Gastroesophageal sphincter (tissue), 4 donors: ENCODE results near the gene NTMT1. TPM values are rescaled to one million over a fixed set of nuclear protein-coding genes. Genes with fewer than 3 reads are reported as not detected.

Source experiments
- ATAC-seq: fragments of 150-250 bp; one replicate; pipeline ENCODE4 v1.9.1; 2016; ENCODE audit warnings: mild to moderate bottlenecking, moderate library complexity
- H3K27ac ChIP-seq, 4 donors: fragments of 200-600 bp; sonication (generic) in 3 of 4; 1 replicate in 3 of 4; 2 replicates in 1 of 4; pipeline ENCODE4 v1.5.1; 2016 to 2019
- H3K27me3 ChIP-seq: fragments of 200-600 bp; sonication (generic); one replicate; pipeline ENCODE4 v1.5.1; 2019
- H3K36me3 ChIP-seq, 2 donors: fragments of 200-600 bp; sonication (generic); one replicate each; pipeline ENCODE4 v1.5.1; 2019; ENCODE audit warnings: control low read depth in 1 of 2
- H3K4me1 ChIP-seq, 3 donors: fragments of 200-600 bp; sonication (generic); 1 replicate in 2 of 3; 2 replicates in 1 of 3; pipeline ENCODE4 v1.5.1; 2016 to 2019; ENCODE audit warnings: control low read depth in 2 of 3
- H3K4me3 ChIP-seq, 2 donors: fragments of 200-600 bp; sonication (generic); one replicate each; pipeline ENCODE4 v1.5.1; 2019; ENCODE audit warnings: mild to moderate bottlenecking in 1 of 2, moderate library complexity in 1 of 2
- H3K9me3 ChIP-seq, 3 donors: fragments of 200-600 bp; sonication (generic); one replicate each; pipeline ENCODE4 v1.5.1; 2017 to 2019; ENCODE audit warnings: control low read depth in 2 of 3
- EP300 ChIP-seq: sonication (generic); formaldehyde crosslinking; IDR thresholded peaks from one replicate; pipeline ENCODE4 v1.6.1; 2017; ENCODE audit warnings: antibody characterized with exemption, mild to moderate bottlenecking
- POLR2A ChIP-seq, 2 donors: fragments of 450-650 bp; IDR thresholded peaks; one replicate each; pipeline ENCODE4 v1.6.1; 2017; ENCODE audit warnings: antibody characterized with exemption in 2 of 2, mild to moderate bottlenecking in 2 of 2, moderate library complexity in 1 of 2
- POLR2AphosphoS5 ChIP-seq: sonication (generic); formaldehyde crosslinking; IDR thresholded peaks from one replicate; pipeline ENCODE4 v1.6.1; 2017; ENCODE audit warnings: antibody characterized with exemption
- WGBS, 2 donors: methylation state at CpG; one replicate each; pipeline ENCODE4 v1.1.5; 2018; ENCODE audit warnings: low coverage in 1 of 2; 5-methylcytosine and 5-hydroxymethylcytosine counted together
- total RNA-seq, 4 donors: library from RNA; depleted of rRNA; stranded (reverse); fragments of >200 nt; gene quantifications; one replicate each; pipeline ENCODE4 v1.1.0, GENCODE V29; 2016
- TF ChIP-seq, protein P1 (sequence below), 4 experiments: fragments of 200-600 bp in 2 of 4; fragments of 450-650 bp in 2 of 4; sonication (generic) in 1 of 4; IDR thresholded peaks; one replicate each; pipeline ENCODE4 v1.5.1; 2017 to 2019; ENCODE audit warnings: antibody characterized with exemption in 4 of 4, mild to moderate bottlenecking in 2 of 4, moderate library complexity in 2 of 4

Gene NTMT1
- total RNA-seq, 4 donors from 2014 or later: 12.8 to 24.0 (median 21.8) TPM

DNA sequence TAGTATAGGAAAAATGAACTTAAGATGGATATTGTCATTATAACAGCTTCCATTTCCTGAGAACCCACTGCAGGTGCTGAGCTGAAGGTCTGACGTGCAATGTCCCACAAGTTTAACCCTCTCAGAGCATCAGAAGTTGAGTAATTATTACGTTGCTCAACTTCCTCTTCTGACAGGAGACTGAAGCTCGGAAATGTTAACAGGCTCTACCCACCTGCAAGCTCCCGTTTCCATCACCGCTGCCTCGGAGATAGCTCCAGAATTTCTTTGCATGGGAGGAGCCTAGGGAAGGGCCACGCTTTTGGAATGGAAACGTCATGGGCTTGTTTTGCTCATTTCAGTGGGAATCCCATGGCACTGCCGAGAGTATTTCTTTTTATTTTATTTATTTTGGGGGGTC, 1.0 kb upstream of the NTMT1 start:
- Histone ChIP-seq H3K27ac (peak overlapping the region in 2 of 4 donors; percentile 88 to 93), H3K27me3 (peaks cover 5% of the 10 kb centered on the region), H3K4me1 (peaks cover 0 to 69% (median 27%) of the 10 kb centered on the region in 3 donors), H3K4me3 (no peak overlapping the region), H3K9me3 (no peaks in the 10 kb centered on the region), H3K36me3 (no peaks in the 10 kb centered on the region)
- no peak for ATAC-seq
- WGBS, 2 donors: 40 to 43% methylated on average over 6 to 8 of the region's 9 CpGs
- TF ChIP-seq, protein P1, sequence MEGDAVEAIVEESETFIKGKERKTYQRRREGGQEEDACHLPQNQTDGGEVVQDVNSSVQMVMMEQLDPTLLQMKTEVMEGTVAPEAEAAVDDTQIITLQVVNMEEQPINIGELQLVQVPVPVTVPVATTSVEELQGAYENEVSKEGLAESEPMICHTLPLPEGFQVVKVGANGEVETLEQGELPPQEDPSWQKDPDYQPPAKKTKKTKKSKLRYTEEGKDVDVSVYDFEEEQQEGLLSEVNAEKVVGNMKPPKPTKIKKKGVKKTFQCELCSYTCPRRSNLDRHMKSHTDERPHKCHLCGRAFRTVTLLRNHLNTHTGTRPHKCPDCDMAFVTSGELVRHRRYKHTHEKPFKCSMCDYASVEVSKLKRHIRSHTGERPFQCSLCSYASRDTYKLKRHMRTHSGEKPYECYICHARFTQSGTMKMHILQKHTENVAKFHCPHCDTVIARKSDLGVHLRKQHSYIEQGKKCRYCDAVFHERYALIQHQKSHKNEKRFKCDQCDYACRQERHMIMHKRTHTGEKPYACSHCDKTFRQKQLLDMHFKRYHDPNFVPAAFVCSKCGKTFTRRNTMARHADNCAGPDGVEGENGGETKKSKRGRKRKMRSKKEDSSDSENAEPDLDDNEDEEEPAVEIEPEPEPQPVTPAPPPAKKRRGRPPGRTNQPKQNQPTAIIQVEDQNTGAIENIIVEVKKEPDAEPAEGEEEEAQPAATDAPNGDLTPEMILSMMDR (IDR thresholded peaks at IDR 0.05): no peak
- TF ChIP-seq POLR2A (IDR thresholded peaks at IDR 0.05): no peak

DNA sequence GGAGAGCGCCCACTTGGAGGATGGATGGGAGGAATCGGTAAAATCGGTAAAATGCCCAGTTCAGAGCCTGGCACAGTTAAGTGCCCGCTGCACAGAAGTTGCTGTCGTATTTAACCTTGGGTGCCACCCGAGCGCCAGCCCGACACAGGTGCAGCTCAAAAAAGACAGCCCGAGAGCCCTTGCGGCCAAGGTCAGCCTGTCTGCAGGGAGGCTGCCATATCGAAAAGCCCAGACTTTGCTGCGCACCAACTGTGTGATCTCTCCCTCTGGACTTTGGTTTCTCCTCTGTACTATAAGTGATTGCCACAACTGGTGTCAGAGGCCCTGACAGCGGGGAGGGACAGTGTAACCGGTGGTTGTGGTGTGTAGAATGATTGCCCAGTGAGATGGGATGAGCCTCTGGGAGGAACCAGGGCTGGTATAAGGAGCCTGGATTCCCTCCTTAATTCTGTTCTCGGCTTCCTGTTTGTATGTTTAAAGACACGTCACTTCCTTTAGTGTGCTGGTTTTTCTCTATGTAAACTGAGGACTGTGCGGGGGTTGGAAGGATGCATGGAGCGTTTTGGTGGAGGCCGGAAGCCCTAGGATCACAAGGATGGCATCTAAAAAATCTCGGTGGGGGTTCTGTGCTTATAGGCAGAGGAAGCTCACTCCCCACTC, 792 bp downstream of the NTMT1 start:
- H3K9me3 ChIP-seq: no peaks in the 10 kb centered on the region
- H3K27me3 ChIP-seq: no peaks in the 10 kb centered on the region
- H3K4me3 ChIP-seq: peak overlapping the region; percentile 45 to 69
- WGBS, 2 donors: 2 to 9% methylated on average over 5 to 13 of the region's 20 CpGs
- TF ChIP-seq POLR2A (IDR thresholded peaks at IDR 0.05) (no peak), POLR2AphosphoS5 (no peak), EP300 (no peak)
- TF ChIP-seq, protein P1 (IDR thresholded peaks at IDR 0.05): no peak
- peaks cover 0 to 75% (median 36%) of the 10 kb centered on the region in 3 donors for H3K4me1 ChIP-seq
- peak overlapping the region; percentile 61 to 97 (median 90) for H3K27ac ChIP-seq
- H3K36me3 ChIP-seq: no peaks in the 10 kb centered on the region
- no peak for ATAC-seq

DNA sequence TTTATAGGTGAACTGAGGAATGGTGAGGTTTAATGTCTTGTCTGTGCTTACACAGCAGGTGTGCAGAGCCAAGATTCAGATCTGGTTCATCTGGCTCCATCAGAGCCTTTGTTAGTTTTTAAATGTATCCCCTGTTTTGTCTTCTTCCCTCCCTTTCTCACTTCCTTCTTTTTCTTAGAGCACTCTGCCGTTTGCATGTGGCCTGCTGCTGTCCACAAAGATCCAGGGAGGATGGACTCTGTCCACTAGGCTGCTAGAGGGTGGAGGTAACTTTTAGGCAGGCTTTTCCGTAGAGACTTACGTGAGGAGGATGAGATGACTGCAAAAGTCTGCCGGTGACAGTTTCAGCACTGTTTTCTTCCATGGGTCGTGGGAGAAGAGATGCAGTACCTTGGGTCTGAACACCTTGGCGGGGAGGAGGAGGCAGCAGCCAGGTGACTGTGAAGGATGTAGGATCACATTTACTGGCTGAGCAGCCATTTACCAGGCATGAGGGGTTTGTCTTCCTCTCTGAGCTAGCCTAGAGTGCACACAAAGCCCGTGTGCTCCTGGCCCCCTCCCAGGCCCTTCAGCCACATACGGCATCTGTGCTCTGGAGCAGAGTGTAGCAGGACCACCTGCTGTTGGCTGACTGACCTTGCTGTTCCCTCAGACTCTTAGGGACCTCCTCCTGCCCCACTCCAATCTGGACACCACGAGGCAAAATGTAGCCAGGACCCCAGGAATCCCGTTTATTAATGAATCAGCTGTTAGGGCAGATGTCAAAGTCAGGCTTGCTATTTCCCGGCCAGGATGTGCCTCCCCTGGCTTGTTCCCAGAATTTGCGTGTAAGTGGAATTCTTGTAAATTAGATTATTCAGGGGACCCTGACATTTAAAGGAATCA, 1.8 kb downstream of the NTMT1 start:
- Histone ChIP-seq H3K36me3 (peaks cover 0 to 8% of the 10 kb centered on the region in 2 donors), H3K9me3 (no peaks in the 10 kb centered on the region), H3K27me3 (no peaks in the 10 kb centered on the region), H3K4me3 (peak overlapping the region in 1 of 2 donors; percentile 69), H3K27ac (peak overlapping the region in 3 of 4 donors; percentile 5 to 97 (median 88)), H3K4me1 (peaks cover 0 to 85% (median 37%) of the 10 kb centered on the region in 3 donors)
- TF ChIP-seq POLR2A (IDR thresholded peaks at IDR 0.05): no peak
- TF ChIP-seq EP300: no peak
- no peak for ATAC-seq
- WGBS, 2 donors: 12 to 29% methylated on average over 3 to 6 of the region's 12 CpGs

DNA sequence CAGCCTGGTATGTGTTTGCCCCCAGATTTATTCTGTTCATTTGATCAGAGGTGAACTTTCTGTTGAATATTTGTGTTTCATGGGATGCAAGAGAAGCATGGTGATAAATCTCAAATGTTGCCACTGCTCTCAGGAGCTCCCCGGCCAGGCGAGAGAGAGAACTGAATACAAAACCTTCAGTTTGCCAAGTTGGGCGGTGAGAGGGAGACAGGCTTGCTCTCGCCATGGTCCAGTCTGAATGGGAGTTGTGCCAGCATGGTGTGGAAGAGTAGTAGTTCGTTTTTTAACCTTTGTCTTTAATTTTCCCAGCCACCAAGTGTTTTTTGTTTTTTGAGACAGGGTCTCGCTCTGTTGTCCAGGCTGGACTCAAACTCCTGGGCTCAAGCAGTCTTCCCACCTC, 2.7 kb downstream of the NTMT1 start:
- Histone ChIP-seq H3K36me3 (peaks cover 0 to 17% of the 10 kb centered on the region in 2 donors), H3K9me3 (no peaks in the 10 kb centered on the region), H3K4me1 (peaks cover 0 to 90% (median 37%) of the 10 kb centered on the region in 3 donors), H3K27ac (no peak overlapping the region), H3K27me3 (no peaks in the 10 kb centered on the region), H3K4me3 (no peak overlapping the region)
- no peak for ATAC-seq
- 58 to 66% methylated on average over 6 of the region's 6 CpGs for WGBS, 2 donors
- TF ChIP-seq POLR2A (IDR thresholded peaks at IDR 0.05) (no peak), POLR2AphosphoS5 (no peak), EP300 (no peak)
- TF ChIP-seq, protein P1 (IDR thresholded peaks at IDR 0.05): no peak

DNA sequence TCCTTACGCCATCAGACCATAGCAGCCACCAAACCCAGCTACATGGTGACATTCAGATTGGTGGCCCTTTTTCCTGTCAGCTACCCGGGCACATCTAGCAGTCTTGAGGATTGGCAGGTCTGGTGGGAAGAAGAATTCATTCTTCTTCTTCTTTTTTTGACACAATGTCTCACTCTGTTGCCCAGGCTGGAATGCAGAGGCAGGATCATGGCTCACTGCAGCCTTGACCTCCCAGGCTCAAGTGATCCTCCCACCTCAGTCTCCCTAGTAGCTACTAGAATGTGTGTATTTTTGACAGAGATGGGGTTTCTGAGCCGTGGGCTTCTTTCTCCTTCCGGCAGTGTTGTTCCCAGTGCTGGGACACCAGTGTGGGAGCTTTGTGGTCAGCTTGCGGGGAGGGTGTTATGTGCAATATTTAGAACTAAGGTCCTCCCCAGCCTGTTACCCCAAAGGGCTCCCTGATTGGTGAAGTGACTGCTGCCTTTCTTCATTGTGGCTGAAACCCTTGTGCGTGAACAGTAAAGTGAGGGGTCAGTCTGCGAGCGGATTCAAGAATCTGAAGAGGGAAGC, 3.4 kb downstream of the NTMT1 start:
- no peak for TF ChIP-seq EP300
- TF ChIP-seq POLR2A (IDR thresholded peaks at IDR 0.05): no peak
- TF ChIP-seq POLR2AphosphoS5: no peak
- TF ChIP-seq, protein P1 (IDR thresholded peaks at IDR 0.05): no peak
- Histone ChIP-seq H3K36me3 (peaks cover 0 to 23% of the 10 kb centered on the region in 2 donors), H3K4me1 (peaks cover 0 to 86% (median 37%) of the 10 kb centered on the region in 3 donors), H3K4me3 (no peak overlapping the region), H3K27me3 (no peaks in the 10 kb centered on the region), H3K9me3 (no peaks in the 10 kb centered on the region), H3K27ac (no peak overlapping the region)
- 83 to 90% methylated on average over 2 to 7 of the region's 8 CpGs for whole genome bisulfite sequencing, 2 donors
- ATAC-seq: no peak
